CD4-positive, alpha-beta T cell treated with Interleukin-2 at 100 ng/mL for 4 hours (primary cell): ENCODE measurements around the gene TMEM52.
"Not testable (repeated sequence)": the region's sequence is repeated elsewhere in the genome, so short reads cannot be mapped to it uniquely, and the experiment has no call there.

Source experiments
- DNase-seq: peaks from one replicate; pipeline ENCODE4 v3.0.0-alpha.2; 2020; ENCODE audit warnings: low spot score

The TMEM52 gene

DNA sequence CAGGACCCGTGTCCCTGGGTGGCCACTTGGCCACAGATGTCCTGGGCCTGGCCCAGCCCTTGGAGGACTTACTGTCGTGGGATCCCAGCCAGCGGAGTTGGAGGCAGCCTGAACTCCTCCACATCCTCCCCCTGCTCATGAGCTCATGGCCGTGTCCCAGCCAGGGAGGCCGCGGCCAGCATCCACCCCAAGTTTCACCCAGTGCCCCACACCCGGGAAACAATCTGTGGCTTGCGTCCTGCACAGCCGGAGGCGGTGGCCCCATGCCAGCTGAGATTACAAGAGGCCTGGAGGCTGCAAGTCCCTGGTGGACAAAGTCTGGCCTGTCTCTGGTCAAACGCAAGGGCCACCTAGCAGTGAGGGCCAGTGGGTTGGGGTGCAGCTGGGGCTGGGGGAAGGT is 27.5 kb upstream of the TMEM52 start:
- no peak for DNase-seq

GRCh38 chr1:1945782-1946393 is 26.8 kb upstream of the TMEM52 start:
- DNase-seq, result no peak

GRCh38 chr1:1943834-1944570 is 24.9 kb upstream of the TMEM52 start:
- peak; percentile 52 for DNase-seq

- DNase-seq, result no peak
Observed at GRCh38 chr1:1942753-1943656, 23.9 kb upstream of the TMEM52 start.

GRCh38 chr1:1941868-1942752 is 23.0 kb upstream of the TMEM52 start:
- no peak for DNase-seq

- no peak for DNase-seq
Observed at GRCh38 chr1:1941211-1941841, 22.2 kb upstream of the TMEM52 start.

DNA sequence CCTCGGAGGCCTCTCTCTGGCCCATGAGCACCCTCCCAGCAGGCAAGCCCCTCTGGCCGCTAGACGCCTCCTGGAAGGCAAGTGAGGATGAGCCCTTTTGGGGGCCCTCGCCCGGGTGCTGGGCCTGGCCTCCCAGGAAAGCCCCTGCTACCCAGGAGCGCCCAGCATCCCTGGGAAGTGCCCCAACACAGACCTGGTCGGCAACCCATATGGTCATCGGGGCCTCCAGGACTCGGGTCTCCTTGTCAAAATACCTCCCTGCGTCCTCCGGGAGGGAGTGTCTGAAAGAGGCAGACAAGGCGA is 21.0 kb upstream of the TMEM52 start:
- no peak for DNase-seq

DNA sequence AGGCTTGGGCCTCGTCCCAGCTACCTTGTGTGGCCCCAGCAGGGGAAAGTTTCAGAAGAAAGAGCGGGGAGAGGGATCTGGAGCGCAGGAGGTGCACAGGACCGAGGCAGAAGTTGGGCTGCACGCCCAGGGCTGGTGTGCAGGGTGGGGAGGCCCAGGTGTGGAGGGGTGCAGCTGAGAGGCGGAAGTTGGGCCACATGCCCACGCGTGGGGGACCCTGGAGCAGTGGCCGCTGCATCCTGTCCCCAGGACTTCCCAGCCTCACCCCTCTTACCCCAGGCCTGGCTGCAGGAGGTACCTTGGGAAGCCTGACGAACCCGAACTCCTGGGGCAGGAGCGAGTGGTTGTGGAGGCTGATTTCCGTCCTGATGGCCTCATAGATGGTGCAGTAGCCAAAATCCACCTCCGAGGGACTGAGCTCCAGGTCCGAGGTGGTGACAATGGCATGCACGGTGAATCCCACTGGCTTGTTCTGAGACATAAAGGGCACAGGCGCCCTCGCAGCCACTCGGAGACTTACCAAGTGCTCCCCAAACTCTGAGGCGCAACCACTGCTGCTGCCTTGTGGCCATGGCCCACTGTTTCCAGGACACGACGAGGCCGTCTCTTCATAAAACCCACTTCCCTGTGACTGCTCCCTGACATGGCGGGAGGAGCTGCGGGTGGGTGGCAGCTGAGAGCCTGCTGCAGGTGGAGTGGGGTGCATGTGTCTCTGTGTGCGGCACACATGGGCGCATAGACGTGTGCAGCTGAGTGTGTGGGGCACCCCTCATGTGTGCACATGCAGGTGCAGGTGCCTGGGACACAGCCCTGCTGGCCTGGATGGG is 20.4 kb upstream of the TMEM52 start:
- DNase-seq, result no peak

DNA sequence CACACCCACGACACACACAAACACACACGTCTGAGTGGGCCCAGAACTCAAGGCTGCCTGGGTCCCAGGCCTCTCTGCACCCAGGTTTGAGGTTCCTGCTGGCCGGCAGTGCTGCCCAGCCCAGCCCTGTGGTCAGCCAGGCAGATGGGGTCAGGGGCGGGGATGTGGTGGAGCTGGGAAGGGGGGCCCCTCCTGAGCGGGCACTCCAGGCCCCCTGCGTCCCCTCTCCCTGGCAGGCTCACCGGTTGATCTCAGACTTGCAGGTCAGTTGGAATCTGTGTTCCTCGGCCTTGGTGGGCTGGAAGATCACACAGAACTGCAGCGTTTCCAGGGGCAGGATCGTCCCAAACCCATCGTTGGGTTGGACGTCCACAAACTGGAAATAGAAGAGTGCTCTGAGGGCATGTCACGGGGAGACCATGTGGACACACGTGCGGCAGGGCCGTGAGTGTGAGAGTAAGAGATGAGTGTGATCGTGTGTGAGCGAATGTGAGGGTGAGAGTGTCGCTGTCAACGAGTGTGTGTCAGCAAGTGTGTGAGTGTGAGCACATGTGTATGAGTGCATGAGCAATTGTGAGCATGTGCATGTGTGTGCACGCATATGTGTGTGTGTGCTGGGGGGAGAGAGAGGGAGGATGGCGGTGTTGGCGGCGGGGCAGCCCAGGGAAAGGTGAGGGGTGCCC is 19.7 kb upstream of the TMEM52 start:
- no peak for DNase-seq

GRCh38 chr1:1938276-1938573 is 19.1 kb upstream of the TMEM52 start:
- DNase-seq, result no peak

DNA sequence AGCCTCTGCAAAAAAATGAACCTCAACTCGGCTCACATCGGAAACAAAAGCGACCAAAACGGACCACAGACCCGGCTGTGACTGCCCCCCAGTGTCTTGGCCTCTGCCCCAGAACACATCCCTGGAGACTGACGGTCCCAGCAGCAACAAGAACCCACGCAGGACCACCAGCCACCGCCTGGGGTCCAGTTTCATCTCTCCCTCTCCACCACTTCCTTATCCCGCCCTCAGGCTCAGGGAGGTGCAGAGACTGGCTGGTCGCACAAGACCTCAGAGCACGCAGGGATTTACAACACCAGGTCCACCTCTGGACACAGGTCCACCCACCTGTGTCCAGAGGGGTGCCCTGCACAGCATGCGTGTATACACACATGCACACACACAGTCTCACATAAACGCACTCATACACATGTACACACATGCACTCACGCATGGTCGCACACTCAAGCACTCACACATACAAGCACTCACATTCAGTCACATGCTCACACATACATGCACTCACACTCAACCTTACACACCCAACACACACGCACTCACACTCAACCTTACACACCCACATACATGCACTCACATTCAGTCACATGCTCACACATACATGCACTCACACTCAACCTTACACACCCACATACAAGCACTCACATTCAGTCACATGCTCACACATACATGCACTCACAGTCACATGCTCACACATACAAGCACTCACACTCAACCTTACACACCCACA is 18.6 kb upstream of the TMEM52 start:
- no peak for DNase-seq

GRCh38 chr1:1937061-1937460 is 18.0 kb upstream of the TMEM52 start:
- no peak for DNase-seq

DNA sequence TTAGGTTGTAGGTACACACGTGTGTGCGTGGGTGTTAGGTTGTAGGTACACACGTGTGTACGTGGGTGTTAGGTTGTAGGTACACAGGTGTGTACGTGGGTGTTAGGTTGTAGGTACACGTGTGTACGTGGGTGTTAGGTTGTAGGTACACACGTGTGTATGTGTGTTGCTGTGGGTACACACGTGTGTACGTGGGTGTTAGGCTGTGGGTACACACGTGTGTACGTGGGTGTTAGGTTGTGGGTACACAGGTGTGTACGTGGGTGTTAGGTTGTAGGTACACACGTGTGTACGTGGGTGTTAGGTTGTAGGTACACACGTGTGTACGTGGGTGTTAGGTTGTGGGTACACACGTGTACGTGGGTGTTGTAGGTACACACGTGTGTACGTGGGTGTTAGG is 15.8 kb upstream of the TMEM52 start:
- not testable (repeated sequence) for DNase-seq

DNA sequence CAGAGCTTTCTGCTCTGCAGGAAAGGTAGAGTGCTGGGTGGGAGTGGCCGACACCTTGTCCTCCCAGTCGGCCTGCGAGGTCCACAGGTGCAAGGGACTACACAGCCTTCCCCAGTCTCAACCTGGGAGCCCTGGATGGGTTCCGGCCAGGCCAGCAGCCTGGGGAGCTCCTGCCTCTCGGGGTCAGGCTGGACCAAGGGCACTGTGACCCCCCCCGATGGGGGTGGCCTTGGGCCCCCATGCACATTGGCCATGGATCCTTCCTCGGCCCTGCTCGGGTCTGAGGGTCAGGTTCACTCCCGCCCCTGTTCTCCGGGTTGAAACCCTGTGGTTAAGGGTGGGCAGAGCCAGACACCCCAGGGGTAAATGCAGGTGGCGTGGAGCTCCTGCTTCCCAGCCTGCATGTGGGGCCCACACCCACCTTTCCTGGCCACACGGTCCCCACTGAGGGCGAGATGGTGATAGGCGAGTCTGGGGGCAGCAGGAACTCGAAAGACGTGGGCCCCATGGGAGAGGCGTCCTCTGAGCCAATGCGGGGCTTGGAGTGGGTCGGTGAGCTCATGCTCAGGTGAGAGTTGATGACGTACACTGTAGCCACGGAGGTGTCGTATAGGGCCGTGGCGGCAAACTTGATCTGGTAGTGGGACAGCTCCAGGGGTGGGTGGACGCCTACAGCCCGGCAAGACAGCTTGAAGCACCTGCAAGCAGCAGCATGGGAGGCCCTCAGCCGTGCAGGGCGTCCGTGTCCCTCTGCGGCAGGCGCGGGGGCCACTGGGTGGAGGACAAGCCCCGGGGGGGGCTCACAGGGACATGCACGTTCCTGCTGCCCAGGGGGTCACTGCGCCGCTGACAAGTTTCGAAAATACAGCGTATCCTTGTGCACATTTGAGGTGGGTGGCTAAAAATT is 10.8 kb upstream of the TMEM52 start:
- DNase-seq, result no peak

GRCh38 chr1:1929102-1929638 is 10.1 kb upstream of the TMEM52 start:
- no peak for DNase-seq

- DNase-seq, result no peak
Observed at GRCh38 chr1:1928231-1929101, 9.4 kb upstream of the TMEM52 start.

DNA sequence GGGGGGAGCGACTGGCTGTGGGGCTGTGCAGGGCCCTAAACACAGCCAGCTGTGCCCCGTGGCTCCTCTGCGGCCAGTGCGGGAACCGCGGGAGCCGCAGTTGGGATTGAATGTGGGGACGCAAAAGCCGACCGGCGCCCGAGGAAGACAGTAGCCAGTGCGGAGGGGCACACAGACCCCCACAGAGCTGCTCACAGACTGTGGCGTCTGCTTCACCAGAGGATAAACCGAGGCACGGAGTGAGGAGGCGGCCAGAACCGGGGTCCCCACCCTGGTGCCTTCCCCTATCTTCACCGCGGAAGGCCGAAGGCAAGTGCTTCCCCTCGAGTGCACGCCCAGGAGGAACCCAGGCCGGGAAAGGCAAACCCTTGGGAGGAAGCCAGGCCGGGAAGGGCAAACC is 8.7 kb upstream of the TMEM52 start:
- no peak for DNase-seq
